ENCODE data around the gene PCDH15. TPM values are rescaled to one million over a fixed set of nuclear protein-coding genes. Genes with fewer than 3 reads are reported as not detected.

PCDH15 gene
- total RNA-seq, 1 donor from 2014 or later, result 0.25 TPM

DNA sequence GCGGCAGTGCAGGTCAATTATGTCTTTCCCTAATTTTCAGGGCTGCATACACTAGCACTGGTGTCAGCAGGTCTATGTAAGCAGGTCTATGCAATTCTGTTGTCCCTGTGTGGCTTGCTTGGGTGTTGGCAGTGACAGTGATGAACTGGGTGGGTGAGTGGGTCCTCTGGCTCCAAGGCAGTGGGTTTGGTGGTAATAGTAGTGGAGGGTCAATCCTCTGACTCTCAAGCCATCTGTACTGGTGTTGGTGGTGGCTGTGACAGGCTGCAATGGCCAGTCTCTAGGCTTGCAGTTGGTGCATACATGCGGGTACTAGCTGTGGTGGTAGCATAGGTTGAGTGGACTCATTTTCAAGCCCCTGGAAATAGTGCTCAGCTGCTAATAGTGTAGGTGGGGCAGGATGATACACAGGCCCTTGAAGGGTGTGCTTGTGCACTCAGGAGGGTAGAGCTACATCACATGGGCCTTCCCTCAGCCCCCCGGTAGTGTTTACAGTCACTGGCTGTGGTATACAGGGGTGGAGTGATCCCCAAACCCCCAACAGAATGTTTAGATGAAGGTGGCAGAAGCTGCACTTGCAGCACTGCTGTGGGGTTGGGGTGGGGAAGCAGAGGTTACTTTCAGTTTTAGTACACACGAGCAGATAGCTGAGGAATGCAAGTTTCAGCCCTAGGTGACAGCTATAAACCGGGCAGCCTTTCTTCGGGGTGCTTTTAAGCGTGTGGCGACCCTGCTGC, 331.3 kb downstream of the PCDH15 start:
- no peaks in the 10 kb centered on the region for H3K27me3 ChIP-seq
- no peak overlapping the region for H3K27ac ChIP-seq
- H3K36me3 ChIP-seq, result no peaks in the 10 kb centered on the region
- no peak for TF ChIP-seq POLR2AphosphoS5 (IDR thresholded peaks at IDR 0.05; ENCODE audit: insufficient read depth in 1 of 2, low read depth in 1 of 2)
- TF ChIP-seq, protein P1, sequence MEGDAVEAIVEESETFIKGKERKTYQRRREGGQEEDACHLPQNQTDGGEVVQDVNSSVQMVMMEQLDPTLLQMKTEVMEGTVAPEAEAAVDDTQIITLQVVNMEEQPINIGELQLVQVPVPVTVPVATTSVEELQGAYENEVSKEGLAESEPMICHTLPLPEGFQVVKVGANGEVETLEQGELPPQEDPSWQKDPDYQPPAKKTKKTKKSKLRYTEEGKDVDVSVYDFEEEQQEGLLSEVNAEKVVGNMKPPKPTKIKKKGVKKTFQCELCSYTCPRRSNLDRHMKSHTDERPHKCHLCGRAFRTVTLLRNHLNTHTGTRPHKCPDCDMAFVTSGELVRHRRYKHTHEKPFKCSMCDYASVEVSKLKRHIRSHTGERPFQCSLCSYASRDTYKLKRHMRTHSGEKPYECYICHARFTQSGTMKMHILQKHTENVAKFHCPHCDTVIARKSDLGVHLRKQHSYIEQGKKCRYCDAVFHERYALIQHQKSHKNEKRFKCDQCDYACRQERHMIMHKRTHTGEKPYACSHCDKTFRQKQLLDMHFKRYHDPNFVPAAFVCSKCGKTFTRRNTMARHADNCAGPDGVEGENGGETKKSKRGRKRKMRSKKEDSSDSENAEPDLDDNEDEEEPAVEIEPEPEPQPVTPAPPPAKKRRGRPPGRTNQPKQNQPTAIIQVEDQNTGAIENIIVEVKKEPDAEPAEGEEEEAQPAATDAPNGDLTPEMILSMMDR (IDR thresholded peaks at IDR 0.05), result no peak
- H3K9me3 ChIP-seq, result no peaks in the 10 kb centered on the region
- intact Hi-C loops (cut with DNase I), result no loop called here
- peak in 1 of 2 donors; percentile 95 for DNase-seq (ENCODE audit: extremely low spot score in 2 of 2)
- H3K4me3 ChIP-seq, result no peak overlapping the region
- no peaks in the 10 kb centered on the region for H3K4me1 ChIP-seq

DNA sequence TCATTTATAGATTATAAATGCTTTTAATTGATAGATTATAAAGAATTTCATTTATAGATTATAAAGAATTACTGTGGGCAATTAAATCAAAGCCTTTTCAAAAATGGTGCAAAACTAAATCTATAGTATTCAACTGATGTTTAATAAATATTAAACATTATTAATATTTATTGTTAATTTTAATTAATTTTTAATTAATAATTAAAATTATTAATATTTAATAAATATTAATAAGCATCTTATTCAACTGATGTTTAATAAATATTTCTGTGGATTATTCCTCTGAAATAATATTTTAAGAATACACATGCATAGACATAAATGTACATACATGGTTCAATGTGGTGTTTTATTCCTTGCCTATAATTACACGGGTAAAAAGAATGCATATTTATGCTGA, 346.8 kb downstream of the PCDH15 start:
- no peak overlapping the region for H3K27ac ChIP-seq
- H3K9me3 ChIP-seq, result no peaks in the 10 kb centered on the region
- no peak for DNase-seq (ENCODE audit: extremely low spot score in 2 of 2)
- H3K36me3 ChIP-seq, result no peaks in the 10 kb centered on the region
- no peaks in the 10 kb centered on the region for H3K27me3 ChIP-seq
- intact Hi-C loops (cut with DNase I), result no loop called here
- no peaks in the 10 kb centered on the region for H3K4me1 ChIP-seq
- TF ChIP-seq POLR2A (IDR thresholded peaks at IDR 0.05) (no peak), POLR2AphosphoS5 (IDR thresholded peaks at IDR 0.05; ENCODE audit: insufficient read depth in 1 of 2, low read depth in 1 of 2) (no peak)
- TF ChIP-seq, protein P1 (IDR thresholded peaks at IDR 0.05), result no peak
- no peak overlapping the region for H3K4me3 ChIP-seq

DNA sequence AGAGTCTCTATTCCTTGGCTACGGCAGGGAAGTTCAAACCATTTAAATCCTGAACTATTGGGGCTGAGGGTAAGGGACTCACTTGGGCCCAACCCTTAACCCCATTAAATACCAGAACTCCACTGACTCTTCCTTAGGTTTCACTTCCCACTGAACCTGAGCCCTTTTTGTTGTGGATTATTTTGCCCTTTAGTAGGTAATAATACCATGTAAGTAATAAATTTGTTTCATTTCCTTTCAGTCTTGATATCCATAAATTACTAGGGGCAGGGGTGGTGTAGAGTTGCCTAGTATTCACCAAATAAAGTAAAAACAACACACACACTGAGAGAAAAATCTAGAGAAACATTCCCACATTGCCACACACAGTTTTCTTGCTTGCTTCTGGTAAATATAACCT, 352.0 kb downstream of the PCDH15 start:
- Histone ChIP-seq H3K27ac (no peak overlapping the region), H3K9me3 (no peaks in the 10 kb centered on the region), H3K4me3 (no peak overlapping the region), H3K36me3 (no peaks in the 10 kb centered on the region), H3K27me3 (no peaks in the 10 kb centered on the region), H3K4me1 (no peaks in the 10 kb centered on the region)
- no peak for DNase-seq (ENCODE audit: extremely low spot score in 2 of 2)
- TF ChIP-seq, protein P1 (IDR thresholded peaks at IDR 0.05), result no peak
- TF ChIP-seq POLR2AphosphoS5 (IDR thresholded peaks at IDR 0.05; ENCODE audit: insufficient read depth in 1 of 2, low read depth in 1 of 2) (no peak), POLR2A (IDR thresholded peaks at IDR 0.05) (no peak)
- intact Hi-C loops (cut with DNase I), result no loop called here

DNA sequence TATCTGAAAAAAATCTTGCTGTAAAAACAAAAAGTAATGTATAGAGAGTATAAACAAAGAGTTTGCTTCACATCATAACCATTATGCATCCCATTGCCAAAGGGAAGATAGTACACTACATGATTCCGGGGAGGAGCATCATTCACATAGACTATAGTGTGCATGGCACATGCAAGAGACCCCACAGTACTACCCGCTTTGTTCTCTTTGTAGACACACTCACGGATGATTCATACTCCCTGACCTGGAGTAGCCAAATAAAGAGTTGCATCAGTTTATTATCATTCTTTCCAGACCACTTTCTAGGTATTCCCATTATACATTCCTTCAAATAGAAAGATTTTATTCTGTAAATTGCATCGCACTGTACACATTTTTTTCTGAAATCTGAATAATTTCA, 356.9 kb downstream of the PCDH15 start:
- Histone ChIP-seq H3K27me3 (no peaks in the 10 kb centered on the region), H3K27ac (no peak overlapping the region), H3K36me3 (no peaks in the 10 kb centered on the region), H3K9me3 (no peaks in the 10 kb centered on the region), H3K4me3 (no peak overlapping the region), H3K4me1 (no peaks in the 10 kb centered on the region)
- DNase-seq (ENCODE audit: extremely low spot score in 2 of 2), result no peak
- TF ChIP-seq POLR2A (IDR thresholded peaks at IDR 0.05) (no peak), POLR2AphosphoS5 (IDR thresholded peaks at IDR 0.05; ENCODE audit: insufficient read depth in 1 of 2, low read depth in 1 of 2) (no peak)
- TF ChIP-seq, protein P1 (IDR thresholded peaks at IDR 0.05), result no peak
- intact Hi-C loops (cut with DNase I), result no loop called here

DNA sequence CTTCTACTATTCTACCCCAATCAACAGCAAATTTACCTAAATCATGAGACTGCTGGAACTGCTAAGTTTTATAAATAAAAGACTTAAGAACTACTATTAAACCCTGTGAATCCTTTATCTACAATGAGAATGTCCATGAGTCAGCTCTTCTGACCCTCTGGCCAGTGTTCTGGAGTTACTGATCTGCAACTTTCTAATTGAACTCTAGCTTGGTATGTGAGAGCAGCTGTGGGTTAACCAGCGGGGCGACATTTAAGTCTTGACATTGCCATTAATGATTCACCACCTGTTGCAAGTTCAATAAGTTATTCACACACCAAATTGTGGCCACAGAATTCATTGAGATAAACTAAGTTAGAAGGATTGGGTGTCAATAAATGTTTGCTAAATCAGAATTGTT, 359.8 kb downstream of the PCDH15 start:
- Histone ChIP-seq H3K9me3 (no peaks in the 10 kb centered on the region), H3K36me3 (no peaks in the 10 kb centered on the region), H3K4me3 (no peak overlapping the region), H3K27ac (no peak overlapping the region), H3K27me3 (no peaks in the 10 kb centered on the region), H3K4me1 (no peaks in the 10 kb centered on the region)
- DNase-seq (ENCODE audit: extremely low spot score in 2 of 2), result no peak
- intact Hi-C loops (cut with DNase I), result no loop called here
- TF ChIP-seq, protein P1 (IDR thresholded peaks at IDR 0.05), result no peak
- no peak for TF ChIP-seq POLR2A (IDR thresholded peaks at IDR 0.05)
- no peak for TF ChIP-seq POLR2AphosphoS5 (IDR thresholded peaks at IDR 0.05; ENCODE audit: insufficient read depth in 1 of 2, low read depth in 1 of 2)
